Measurements from ENCODE around the gene ACBD5.

The ACBD5 gene

DNA sequence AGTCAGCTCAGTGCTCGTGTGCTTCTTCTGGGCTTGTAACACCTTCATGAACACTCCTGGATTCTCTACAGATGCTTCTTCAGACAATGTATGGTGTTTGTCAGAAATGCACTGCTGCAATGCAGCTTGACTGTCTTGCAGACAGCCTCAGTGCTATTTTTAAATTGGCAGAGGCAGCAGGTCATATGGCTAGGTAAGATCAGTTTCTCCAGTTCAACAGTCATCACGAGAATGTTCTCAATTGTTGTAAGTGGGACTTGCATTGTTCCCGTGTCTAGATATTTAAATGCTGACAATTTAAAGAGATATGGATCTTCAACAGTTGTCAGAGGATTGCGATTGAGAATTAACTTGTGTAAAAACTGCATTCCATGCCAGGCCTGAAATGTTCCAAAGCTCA lies 7.6 kb upstream of the ACBD5 start:
- TF ChIP-seq, protein P1, sequence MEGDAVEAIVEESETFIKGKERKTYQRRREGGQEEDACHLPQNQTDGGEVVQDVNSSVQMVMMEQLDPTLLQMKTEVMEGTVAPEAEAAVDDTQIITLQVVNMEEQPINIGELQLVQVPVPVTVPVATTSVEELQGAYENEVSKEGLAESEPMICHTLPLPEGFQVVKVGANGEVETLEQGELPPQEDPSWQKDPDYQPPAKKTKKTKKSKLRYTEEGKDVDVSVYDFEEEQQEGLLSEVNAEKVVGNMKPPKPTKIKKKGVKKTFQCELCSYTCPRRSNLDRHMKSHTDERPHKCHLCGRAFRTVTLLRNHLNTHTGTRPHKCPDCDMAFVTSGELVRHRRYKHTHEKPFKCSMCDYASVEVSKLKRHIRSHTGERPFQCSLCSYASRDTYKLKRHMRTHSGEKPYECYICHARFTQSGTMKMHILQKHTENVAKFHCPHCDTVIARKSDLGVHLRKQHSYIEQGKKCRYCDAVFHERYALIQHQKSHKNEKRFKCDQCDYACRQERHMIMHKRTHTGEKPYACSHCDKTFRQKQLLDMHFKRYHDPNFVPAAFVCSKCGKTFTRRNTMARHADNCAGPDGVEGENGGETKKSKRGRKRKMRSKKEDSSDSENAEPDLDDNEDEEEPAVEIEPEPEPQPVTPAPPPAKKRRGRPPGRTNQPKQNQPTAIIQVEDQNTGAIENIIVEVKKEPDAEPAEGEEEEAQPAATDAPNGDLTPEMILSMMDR (IDR thresholded peaks at IDR 0.05) = no peak
- no peak overlapping the region for H3K27ac Mint-ChIP-seq
- H3K36me3 Mint-ChIP-seq (ENCODE audit: low read depth) = peaks cover 5% of the 10 kb centered on the region
- peaks cover 3% of the 10 kb centered on the region for H3K9me3 Mint-ChIP-seq
- H3K27me3 Mint-ChIP-seq (ENCODE audit: low read depth, poor library complexity) = peaks cover 15% of the 10 kb centered on the region
- DNase-seq = no peak
- no peak overlapping the region for H3K4me3 Mint-ChIP-seq
- peaks cover 29% of the 10 kb centered on the region for H3K4me1 Mint-ChIP-seq

DNA sequence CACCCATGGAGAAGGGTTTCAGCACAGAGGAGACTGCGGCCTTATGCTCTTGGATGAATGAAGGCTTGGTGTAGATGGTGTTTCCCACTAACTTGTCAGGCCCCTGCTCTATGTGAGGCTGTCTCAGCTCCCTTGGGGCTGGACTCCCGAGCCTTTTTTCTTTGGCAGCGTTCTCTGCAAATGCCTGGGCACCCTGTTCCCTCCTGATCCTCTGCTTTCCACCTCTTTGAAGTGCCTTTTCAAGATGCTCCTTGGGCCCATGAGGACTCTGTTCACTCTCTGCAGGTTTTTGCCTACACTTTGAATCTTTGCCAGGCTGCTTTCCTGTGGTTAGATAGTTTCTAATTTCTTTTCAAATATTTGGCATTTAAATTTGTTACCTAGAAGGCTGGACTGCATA lies 6.8 kb upstream of the ACBD5 start:
- Mint-ChIP-seq H3K27me3 (ENCODE audit: low read depth, poor library complexity) (peaks cover 14% of the 10 kb centered on the region), H3K4me3 (no peak overlapping the region), H3K4me1 (peaks cover 35% of the 10 kb centered on the region), H3K36me3 (ENCODE audit: low read depth) (peaks cover 5% of the 10 kb centered on the region), H3K9me3 (peaks cover 3% of the 10 kb centered on the region), H3K27ac (no peak overlapping the region)
- TF ChIP-seq, protein P1 (IDR thresholded peaks at IDR 0.05) = no peak
- DNase-seq = no peak

DNA sequence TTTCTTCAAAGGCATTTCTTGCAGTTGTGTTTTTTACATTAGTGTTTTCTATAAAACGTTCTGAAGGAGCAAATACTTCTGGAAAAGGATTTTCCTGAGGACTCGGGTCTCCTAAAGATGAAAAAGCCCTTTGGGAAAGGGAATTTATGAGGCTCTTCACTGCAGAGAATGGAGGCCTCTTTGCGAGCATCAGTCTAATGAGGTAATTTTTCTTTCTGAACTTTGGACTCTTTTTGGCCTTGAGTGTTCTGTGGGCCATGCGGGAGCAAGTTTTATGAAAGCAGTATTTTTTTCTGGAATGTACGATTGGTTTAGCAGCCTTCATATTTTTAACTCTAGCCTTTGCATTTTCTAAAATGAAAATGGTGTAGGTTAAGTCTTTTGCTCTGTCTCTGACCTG lies 6.4 kb upstream of the ACBD5 start:
- H3K27ac Mint-ChIP-seq = no peak overlapping the region
- H3K4me3 Mint-ChIP-seq = no peak overlapping the region
- TF ChIP-seq, protein P1 (IDR thresholded peaks at IDR 0.05) = no peak
- peaks cover under 1% of the 10 kb centered on the region for H3K9me3 Mint-ChIP-seq
- H3K4me1 Mint-ChIP-seq = peaks cover 35% of the 10 kb centered on the region
- peaks cover 11% of the 10 kb centered on the region for H3K27me3 Mint-ChIP-seq (ENCODE audit: low read depth, poor library complexity)
- peaks cover 5% of the 10 kb centered on the region for H3K36me3 Mint-ChIP-seq (ENCODE audit: low read depth)
- no peak for DNase-seq

DNA sequence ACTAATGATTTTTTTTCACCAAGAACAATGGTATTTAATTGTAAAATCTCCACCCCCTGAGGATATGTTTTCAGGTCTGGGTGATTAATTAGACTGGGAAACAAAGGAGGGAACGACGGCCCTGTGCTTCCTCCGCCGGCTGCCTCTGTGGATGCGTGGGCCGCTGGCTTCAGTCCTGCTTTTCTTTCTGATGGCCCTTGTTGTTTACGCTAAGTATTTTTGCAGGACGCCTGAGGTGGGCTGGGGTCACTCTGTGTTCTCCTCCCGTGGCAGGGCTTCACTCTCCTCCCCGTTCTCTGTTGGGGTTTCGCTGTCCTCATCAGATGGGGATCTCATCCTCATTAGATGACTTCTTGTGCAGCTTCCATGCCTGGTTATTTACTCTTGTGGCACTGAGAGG lies 5.2 kb upstream of the ACBD5 start:
- peak overlapping the region; percentile 54 for H3K4me3 Mint-ChIP-seq
- TF ChIP-seq, protein P1 (IDR thresholded peaks at IDR 0.05) = no peak
- H3K9me3 Mint-ChIP-seq = no peaks in the 10 kb centered on the region
- H3K27me3 Mint-ChIP-seq (ENCODE audit: low read depth, poor library complexity) = peaks cover 8% of the 10 kb centered on the region
- peaks cover 5% of the 10 kb centered on the region for H3K36me3 Mint-ChIP-seq (ENCODE audit: low read depth)
- DNase-seq = no peak
- peaks cover 44% of the 10 kb centered on the region for H3K4me1 Mint-ChIP-seq
- H3K27ac Mint-ChIP-seq = peak overlapping the region; percentile 83

DNA sequence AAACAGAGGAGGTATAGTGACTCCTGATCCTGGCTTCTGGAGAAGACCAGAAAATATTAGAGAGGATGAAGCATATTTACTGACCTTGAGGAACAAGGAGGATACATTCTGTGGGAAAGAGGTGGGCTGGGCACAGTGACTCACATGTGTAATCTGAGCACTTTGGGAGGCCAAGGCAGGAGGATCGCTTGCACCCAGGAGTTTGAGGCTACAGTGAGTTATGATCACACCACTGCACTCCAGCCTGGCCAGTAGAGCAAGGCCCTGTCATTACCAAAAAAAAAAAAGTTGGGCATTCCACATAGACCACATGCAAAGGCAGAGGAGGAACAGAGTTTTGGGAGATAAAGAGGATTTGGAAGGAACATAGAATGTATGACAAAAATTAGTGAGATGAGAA lies 4.4 kb upstream of the ACBD5 start:
- no peak for DNase-seq
- Mint-ChIP-seq H3K4me1 (peaks cover 49% of the 10 kb centered on the region), H3K4me3 (no peak overlapping the region), H3K9me3 (no peaks in the 10 kb centered on the region), H3K36me3 (ENCODE audit: low read depth) (peaks cover 5% of the 10 kb centered on the region), H3K27ac (no peak overlapping the region), H3K27me3 (ENCODE audit: low read depth, poor library complexity) (peaks cover 8% of the 10 kb centered on the region)
- TF ChIP-seq, protein P1 (IDR thresholded peaks at IDR 0.05) = no peak

DNA sequence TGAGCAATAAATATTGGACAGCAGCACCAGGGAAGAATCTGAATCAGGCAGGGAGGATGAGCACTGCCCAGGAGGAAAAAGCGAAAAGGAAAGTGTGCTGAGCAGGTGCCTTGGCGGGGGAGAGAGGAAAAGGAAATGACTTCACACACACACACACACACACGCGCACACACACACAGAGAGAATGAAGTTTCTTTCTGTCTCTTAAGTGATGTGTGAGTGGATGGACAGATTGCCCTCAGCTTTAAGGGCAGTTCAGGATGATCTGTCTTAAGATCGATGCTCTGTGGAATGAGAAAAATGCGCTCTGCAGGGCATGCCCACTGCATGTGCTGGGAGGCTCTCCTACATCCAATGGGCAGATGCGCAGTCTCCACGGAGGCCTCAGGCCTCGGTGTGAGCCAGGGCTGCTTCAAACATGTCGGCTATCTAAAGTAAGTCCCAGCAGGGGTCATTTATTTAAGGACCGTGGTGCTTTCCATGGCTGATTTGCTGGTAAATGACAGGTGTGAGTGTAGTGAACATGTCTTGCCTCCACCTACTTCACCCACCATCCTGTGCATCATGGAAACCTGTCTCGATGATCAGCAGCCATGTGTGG lies 2.5 kb upstream of the ACBD5 start:
- peaks cover 4% of the 10 kb centered on the region for H3K27me3 Mint-ChIP-seq (ENCODE audit: low read depth, poor library complexity)
- TF ChIP-seq, protein P1 (IDR thresholded peaks at IDR 0.05) = no peak
- H3K4me1 Mint-ChIP-seq = peaks cover 59% of the 10 kb centered on the region
- peak; percentile 36 for DNase-seq
- peaks cover 3% of the 10 kb centered on the region for H3K36me3 Mint-ChIP-seq (ENCODE audit: low read depth)
- no peaks in the 10 kb centered on the region for H3K9me3 Mint-ChIP-seq
- H3K4me3 Mint-ChIP-seq = peak overlapping the region; percentile 92
- H3K27ac Mint-ChIP-seq = peak overlapping the region; percentile 99

Data from nephron progenitor cell (in vitro differentiated cells).